Activated CD8-positive, alpha-beta T cell treated with anti-CD3 and anti-CD28 coated beads for 36 hours (primary cell): ENCODE measurements around the gene FGD4. TPM values are rescaled to one million over a fixed set of nuclear protein-coding genes. Genes with fewer than 3 reads are reported as not detected.
A peak's percentile ranks its signal among the peaks of the same experiment; 100 is the strongest.

Experiments used
- ATAC-seq: fragments of 200-7000 bp; cut with Tn5 transposase; one replicate; pipeline ENCODE4 v1.10.0; 2021; ENCODE audit warnings: mild to moderate bottlenecking, moderate library complexity
- CTCF ChIA-PET: fragments of 350-600 bp; sonication (Branson Sonifier 250); formaldehyde crosslinking; loops from one replicate; lab custom pipeline; 2021; ENCODE audit warnings: antibody characterized with exemption; lab: Charles Lee
- POLR2A ChIA-PET: fragments of 350-600 bp; sonication (Branson Sonifier 250); formaldehyde crosslinking; loops from one replicate; lab custom pipeline; 2021; ENCODE audit warnings: antibody characterized with exemption; lab: Charles Lee
- DNase-seq: peaks from one replicate; pipeline ENCODE4 v3.0.0-alpha.2; 2020
- H3K27ac Mint-ChIP-seq: one replicate; pipeline ENCODE4 v1.8.0; 2021; ENCODE audit warnings: mild to moderate bottlenecking, mixed read lengths
- H3K27me3 Mint-ChIP-seq: one replicate; pipeline ENCODE4 v1.8.0; 2021; ENCODE audit warnings: mixed read lengths
- H3K36me3 Mint-ChIP-seq: one replicate; pipeline ENCODE4 v1.8.0; 2021; ENCODE audit warnings: low read depth, mixed read lengths
- H3K4me1 Mint-ChIP-seq: one replicate; pipeline ENCODE4 v1.8.0; 2021; ENCODE audit warnings: low read depth, mixed read lengths
- H3K4me3 Mint-ChIP-seq: one replicate; pipeline ENCODE4 v1.8.0; 2021; ENCODE audit warnings: mild to moderate bottlenecking, moderate library complexity, mixed read lengths
- H3K9me3 Mint-ChIP-seq: one replicate; pipeline ENCODE4 v1.8.0; 2021; ENCODE audit warnings: mixed read lengths
- CTCF ChIP-seq: fragments of 200-600 bp; IDR thresholded peaks from one replicate; pipeline ENCODE4 v1.8.0; 2022; ENCODE audit warnings: antibody characterized with exemption, mild to moderate bottlenecking
- intact Hi-C: fragments of 100-400 bp; cut with micrococcal nuclease; formaldehyde crosslinking; loops from one replicate; pipeline ENCODE4 v1.10.0; 2022
- total RNA-seq, 2 experiments: library from RNA; stranded (reverse); gene quantifications; one replicate each; pipeline ENCODE4 v1.2.3, GENCODE V29; 2021

Gene FGD4
- under 1 TPM; 0.05 to 0.25 TPM for total RNA-seq

DNA sequence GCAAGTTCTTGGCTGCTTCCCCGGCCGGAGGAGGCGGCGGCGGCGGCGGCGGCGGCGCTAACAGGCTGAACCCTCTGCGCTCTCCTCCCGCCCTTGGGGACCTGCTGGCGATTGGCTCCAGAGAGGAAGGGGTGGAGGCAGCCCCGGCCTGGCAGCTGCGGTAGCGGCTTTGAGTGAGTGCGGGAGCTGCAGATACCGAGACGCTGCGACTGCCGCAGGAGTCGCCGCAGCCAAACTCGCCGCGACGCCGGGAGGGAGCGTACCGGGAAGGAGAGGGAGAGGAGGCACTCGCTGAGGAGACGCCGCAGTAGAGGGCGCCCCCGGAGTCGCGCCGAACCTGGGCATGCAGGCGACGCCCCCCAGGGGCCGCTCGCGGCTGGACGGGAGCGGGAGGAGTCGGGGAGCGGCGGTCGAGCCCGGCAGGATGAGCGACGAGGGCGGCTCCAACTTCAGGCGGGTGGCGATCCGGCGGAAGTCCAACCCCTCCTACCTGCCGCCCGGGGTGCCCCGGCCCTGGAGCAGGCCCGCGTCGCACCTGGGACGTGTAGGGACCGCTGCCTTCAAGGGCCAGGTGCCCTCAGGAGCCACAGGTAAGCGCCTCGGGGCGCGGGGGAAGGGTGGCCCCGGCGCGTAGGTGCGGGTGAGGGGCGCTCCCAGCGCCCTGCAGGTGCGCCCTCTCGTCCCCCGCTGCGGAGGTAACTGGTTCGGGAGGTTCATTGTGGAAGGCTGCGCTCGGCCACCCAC, at the start of gene FGD4:
TSS of gene FGD4 (plus strand) at position 189 of the 744 bp plus-strand sequence.
- Mint-ChIP-seq H3K27ac (no peak within 1 kb of the TSS), H3K36me3 (no peaks in the 10 kb centered on the region), H3K4me3 (peak within 1 kb of the TSS; percentile 80), H3K27me3 (peaks cover 36% of the 10 kb centered on the region), H3K9me3 (no peaks in the 10 kb centered on the region), H3K4me1 (peaks cover 2% of the 10 kb centered on the region)
- ATAC-seq (peak; percentile 96), DNase-seq (peak; percentile 73)
- ChIA-PET POLR2A (no interaction called here), CTCF (interaction anchor here (0.8 to 1.5 kb wide), 4 partner anchors 11 to 273 kb away, joined by 3 read pairs; no protein-coding TSS in a partner anchor)
- peak; percentile 42 for TF ChIP-seq CTCF
- intact Hi-C loops: no loop called here

- ATAC-seq (no peak), DNase-seq (no peak)
- Mint-ChIP-seq H3K4me3 (no peak overlapping the region), H3K27me3 (no peaks in the 10 kb centered on the region), H3K27ac (no peak overlapping the region), H3K4me1 (no peaks in the 10 kb centered on the region), H3K9me3 (no peaks in the 10 kb centered on the region), H3K36me3 (no peaks in the 10 kb centered on the region)
- CTCF ChIA-PET: no interaction called here
- intact Hi-C loops: no loop called here
- POLR2A ChIA-PET: no interaction called here
- TF ChIP-seq CTCF: no peak
Measured at GRCh38 chr12:32353540-32353939, 45.8 kb upstream of the FGD4 start.

DNA sequence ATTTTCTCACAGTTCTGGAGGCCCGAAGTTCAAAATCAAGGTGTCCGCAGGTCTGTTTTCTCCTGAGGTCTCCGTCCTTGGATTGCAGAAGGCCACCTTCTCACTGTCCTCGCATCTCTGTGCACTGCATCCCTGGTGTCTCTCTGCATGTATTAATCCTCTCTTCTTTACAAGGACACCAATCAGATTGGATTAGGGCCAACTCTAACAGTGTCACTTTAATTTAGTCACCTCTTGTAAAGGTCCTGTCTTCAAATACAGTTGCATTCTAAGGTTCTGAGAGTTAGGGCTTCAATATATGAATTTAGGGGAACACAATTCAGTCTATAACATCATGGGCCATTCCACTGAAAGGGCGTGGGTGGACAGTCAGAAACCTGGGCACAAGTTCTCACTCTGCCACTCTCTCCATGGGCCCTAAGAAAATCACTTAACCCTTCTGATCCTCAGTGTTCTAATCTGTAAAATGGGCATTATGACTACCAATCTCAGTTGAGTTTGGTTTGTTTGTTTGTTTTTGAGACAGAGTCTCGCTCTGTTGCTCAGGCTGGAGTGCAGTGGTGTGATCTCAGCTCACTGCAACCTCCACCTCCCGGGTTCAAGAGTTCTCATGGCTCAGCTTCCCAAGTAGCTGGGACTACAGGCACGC, 41.6 kb upstream of the FGD4 start:
- H3K27me3 Mint-ChIP-seq: no peaks in the 10 kb centered on the region
- intact Hi-C loops: no loop called here
- H3K36me3 Mint-ChIP-seq: no peaks in the 10 kb centered on the region
- ATAC-seq: no peak
- no peak for DNase-seq
- no peak overlapping the region for H3K4me3 Mint-ChIP-seq
- no peak for TF ChIP-seq CTCF
- H3K27ac Mint-ChIP-seq: no peak overlapping the region
- POLR2A ChIA-PET: no interaction called here
- H3K9me3 Mint-ChIP-seq: no peaks in the 10 kb centered on the region
- no peaks in the 10 kb centered on the region for H3K4me1 Mint-ChIP-seq
- CTCF ChIA-PET: interaction anchor here (0.5 kb wide), 1 partner anchor 705 kb away, joined by 3 read pairs; no protein-coding TSS in a partner anchor

DNA sequence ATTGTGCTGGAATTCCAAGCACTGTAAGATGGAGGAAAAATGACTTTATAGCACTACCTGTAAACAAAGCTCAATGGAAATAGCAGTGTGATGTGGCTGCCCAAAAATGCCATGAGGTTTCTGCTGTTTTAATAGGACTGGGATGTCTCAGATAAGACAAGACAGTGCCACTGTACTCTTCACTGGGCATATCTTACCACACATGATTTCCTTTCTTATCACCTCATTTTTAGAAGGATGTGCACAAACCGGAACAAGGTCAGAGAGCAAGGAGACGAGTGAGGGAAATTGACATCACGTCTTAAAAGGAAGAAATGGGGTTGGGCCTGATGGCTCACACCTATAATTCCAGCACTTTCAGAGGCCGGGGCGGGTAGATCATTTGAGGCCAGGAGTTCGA, 38.4 kb upstream of the FGD4 start:
- intact Hi-C loops: no loop called here
- no peaks in the 10 kb centered on the region for H3K9me3 Mint-ChIP-seq

More for the DNA sequence above, 38.4 kb upstream of the FGD4 start:
- Mint-ChIP-seq H3K36me3 (no peaks in the 10 kb centered on the region), H3K27me3 (no peaks in the 10 kb centered on the region), H3K4me1 (no peaks in the 10 kb centered on the region), H3K27ac (no peak overlapping the region), H3K4me3 (no peak overlapping the region)
- DNase-seq (no peak), ATAC-seq (no peak)
- ChIA-PET CTCF (no interaction called here), POLR2A (no interaction called here)
- no peak for TF ChIP-seq CTCF
